NCI-H226 (cell line): ENCODE measurements around the gene COL23A1.

Experiments used
- DNase-seq: peaks from one replicate; pipeline ENCODE4 v3.0.0-alpha.2; 2015

Gene COL23A1

DNA sequence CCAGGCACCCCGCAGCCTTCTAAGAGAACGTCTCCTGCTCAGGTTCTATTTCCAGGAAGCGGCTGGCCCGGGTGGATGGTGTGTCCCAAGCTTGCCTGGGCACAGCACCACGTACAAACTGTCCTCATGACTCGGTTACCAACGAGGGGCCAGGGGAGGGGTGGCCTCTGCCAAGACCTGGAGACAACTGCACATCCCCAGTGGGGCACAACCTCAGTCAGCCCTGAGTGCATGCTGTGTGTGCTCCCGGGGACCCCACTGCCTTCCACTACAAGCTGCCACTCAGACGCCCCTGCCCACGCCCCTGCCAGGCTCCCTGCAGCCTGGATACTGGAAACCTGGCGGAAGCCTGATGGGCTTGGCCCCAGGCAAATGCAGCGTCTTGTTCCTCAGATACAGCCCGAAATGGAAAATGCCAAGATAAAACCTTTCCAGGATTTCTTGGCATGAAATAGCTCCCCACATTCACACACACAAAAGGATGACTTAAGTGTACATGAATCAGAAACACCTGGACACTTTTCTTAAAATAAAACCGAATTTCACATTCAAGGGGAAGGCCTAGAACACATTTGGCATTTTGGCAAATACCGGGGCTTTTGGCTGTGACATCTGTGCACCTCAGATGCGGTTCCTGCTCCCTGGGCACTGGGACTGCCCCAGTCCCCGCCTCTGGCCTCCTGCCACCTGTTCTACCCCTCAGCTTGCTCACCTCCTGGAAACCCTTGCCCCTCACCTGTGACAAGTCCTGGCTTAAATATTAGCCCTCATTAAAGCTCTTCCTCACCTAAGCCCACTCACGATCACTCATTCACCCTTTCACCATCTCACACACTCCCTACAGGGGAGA lies 62.5 kb downstream of the COL23A1 start:
- DNase-seq: no peak

DNA sequence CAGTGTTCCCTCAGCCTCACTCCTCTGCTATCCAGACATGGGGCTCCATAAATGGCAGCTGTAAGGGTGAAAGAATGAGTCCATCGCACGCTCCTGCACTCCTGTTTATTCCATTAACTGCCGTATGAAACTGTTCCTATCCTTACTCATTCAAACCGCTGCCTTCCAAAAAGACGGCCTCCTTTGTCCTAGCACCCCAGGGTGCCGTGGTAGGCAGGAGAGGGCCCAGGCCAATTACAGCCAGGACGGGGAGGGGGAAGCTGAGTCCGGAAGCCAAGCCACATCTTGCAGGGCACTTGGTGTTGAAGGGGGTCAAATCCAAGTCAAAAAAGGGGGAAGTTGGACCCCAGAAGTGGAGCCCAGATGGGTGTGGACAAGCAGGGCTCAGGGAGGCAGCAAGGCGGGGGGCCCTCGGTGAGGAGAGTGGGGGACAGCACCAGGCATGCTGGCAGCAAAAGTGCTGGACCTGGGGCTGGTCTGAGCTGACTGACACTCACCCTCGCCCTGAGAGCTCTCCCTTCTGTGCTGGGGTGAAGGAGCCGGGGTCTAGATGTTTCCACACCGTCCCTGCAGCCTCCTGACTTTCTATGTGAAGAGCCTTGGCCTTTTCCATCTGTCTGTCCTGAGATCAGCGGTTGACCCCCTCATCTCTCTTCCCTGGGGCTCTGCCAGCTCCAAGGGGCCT lies 63.3 kb downstream of the COL23A1 start:
- DNase-seq: no peak

- DNase-seq: no peak
Measured at GRCh38 chr5:178525906-178526732, 64.1 kb downstream of the COL23A1 start.

GRCh38 chr5:178524093-178524882 lies 65.9 kb downstream of the COL23A1 start:
- DNase-seq: no peak

DNA sequence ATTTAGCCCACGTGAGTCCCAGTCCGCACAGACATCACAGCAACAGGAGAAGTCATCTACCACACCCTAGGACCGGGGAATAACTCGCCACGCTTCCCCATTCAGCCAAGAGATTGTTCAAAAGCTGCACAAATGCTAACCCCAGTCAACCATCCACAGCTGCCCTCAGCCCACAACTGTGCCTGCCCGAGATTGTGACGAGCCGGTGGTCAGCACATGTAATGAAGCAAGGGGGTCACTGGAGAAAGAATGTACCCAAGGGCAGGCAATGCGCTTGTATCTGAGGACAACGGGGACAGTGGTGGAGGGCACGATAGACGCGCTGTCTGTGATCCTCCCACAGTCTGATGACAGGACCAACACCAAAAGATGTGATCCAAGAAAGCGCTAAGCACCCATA lies 67.8 kb downstream of the COL23A1 start:
- DNase-seq: no peak

- DNase-seq: no peak
Measured at GRCh38 chr5:178520851-178521250, 69.3 kb downstream of the COL23A1 start.

DNA sequence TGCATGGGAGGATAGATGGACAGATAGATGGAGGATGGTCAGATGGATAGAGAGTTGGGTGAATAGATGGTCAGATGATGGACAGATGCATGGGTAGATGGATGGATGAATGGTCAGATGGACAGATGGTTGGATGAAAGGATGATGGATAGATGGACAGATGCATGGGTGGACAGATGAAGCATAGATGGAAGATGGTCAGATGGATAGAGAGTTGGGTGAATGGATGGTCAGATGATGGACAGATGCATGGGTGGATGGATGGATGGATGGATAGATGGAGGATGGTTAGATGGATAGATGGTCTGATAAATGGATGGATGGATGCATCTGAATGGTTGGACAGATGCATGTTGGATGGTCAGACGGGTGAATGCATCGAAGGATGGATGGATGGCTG lies 70.4 kb downstream of the COL23A1 start:
- DNase-seq: no peak

DNA sequence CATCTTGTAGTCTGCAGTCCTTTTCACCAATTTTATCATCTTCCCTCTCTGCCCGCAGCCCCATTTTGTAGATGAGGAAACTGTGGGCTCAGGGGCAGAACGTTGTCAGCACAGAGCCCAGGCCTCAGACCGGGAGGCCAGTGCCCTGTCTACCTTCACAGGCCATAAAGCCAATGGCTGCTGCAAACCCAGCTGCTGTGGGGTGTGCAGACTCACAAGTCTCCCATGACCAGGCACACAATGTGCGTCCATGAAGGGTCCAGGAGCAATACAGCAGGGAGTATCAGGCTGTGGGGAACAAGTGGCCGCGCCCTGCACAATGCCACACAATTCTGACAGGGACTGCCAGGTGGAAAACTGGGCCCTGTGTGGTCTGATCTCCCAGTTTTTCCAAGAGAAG lies 71.0 kb downstream of the COL23A1 start:
- no peak for DNase-seq

- no peak for DNase-seq
Measured at GRCh38 chr5:178516504-178517235, 73.5 kb downstream of the COL23A1 start.

DNA sequence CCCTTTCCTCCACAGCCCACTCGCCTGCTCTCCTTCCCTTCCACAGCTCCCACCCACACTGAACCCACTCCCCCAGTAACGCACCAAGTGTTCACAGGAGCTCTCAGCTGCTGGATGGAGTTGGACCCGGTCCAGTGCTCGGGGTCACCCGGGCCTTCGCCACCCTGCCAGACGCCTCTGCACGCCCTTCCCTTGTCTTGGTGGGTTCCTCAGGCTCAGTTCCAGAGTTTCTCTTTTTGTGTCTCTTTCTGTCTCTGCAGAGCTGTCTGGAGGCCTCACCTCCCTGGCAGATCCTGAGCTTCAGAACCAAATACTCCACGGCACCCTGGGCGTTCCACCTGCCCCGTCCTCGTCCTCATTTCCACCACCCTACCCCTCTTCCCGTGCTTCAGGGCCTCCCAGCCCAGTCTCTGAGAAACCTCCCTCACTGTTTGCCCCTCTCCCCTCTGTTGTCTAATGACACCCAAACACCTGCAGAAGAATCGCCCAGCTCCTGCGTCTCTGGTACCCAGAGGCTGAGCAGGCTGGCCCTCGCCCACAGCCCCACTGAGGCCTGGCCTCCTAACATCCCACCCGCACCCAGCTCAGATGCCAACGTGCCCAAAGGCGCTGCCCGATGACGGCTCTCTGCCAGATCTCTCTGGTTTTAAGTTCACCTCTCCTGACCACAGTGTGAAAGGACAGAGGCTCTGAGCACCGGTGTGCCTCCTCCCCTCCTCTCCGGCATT lies 74.3 kb downstream of the COL23A1 start:
- DNase-seq: no peak

DNA sequence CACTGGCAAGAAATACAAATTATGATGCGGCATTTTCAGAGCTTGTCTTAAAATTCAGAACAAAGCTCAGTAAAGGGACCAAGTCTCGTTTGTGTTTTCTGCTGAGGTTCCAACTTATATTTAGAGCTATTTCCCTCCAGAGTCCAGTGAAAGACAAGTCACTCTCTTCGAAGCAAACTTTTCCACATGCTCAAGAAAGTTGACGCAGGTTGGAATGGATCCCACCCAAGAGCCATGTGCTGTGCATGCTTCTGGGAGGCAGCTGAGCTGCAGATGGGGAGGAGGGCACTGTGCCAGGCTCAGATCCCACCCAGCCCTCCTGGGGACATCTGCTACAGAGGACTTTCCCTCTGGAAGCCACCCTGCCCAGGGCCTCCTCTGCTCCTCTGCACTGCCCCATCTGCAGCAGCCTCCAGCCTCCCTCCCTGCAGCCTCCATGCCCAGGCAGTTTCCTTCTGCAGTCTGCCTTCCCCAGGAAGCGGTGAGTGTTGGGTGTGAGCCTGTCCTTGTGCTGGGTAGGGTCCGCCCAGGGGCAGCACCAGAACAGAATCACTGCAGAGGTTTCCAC lies 75.3 kb downstream of the COL23A1 start:
- no peak for DNase-seq

- DNase-seq: no peak
Measured at GRCh38 chr5:178511172-178511571, 79.0 kb downstream of the COL23A1 start.

DNA sequence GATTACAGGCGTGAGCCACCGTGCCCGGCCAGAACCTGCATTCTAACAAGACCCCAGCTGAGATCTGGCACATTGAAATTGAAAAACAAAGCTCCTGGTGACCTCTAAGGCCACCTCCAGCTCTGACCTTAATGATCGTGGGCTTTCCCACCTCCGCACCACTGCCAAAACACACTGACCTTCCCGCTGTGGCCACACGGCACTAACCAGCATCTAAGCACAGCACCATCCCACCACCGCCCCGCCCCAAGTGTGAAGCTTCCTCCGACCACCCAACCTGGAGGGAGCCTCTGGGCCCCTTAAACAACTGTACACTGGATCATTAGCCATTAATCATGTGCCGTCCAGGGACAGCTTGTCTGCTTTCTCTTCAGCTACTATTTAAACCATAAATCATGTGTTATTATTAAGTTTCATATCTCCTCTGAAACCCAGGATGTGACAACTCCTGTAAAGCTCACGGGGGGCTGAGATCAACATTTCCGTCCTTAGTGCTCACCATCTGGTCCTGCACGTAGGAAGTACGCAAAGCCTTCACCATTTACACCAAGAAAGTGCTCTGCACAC lies 80.6 kb downstream of the COL23A1 start:
- DNase-seq: no peak

- no peak for DNase-seq
Measured at GRCh38 chr5:178507151-178507932, 82.9 kb downstream of the COL23A1 start.

DNA sequence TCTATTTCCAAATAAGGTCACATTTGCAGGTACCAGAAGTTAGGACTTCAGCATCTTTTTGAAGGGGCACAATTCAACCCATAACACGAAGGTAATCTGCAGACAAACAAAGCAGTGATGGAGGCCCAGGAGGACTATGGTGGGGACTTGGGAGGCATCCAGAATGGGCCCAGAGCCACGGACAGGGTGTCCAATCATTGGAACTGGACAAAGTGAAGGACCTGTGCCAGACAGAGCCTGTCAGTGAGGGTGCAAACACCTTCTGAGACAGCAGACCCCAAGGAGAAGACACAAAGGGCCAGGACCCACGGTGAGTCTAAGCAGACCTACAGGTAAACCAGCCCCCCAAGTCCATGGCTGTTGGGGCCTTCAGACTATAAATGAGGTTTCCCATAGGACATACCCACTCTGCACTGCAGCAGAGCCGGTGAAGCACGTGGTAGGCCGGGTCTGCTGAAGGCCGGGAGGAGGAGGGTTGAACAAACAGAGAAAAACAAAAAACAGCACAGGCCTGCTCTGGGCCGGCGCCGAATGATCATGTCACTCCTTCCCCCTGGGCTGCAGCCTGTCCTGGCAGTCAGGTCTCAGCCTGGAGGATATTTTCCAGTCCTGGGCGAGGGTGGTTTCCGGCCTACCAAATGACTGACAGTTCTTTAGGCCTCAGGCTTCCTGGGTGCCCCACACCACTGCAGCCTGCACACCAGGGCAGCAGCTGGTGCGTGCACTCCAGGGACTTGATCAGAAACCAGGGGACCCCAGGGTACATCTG lies 84.4 kb downstream of the COL23A1 start:
- DNase-seq: no peak

- DNase-seq: no peak
Measured at GRCh38 chr5:178504340-178504960, 85.7 kb downstream of the COL23A1 start.

GRCh38 chr5:178502401-178503100 lies 87.6 kb downstream of the COL23A1 start:
- DNase-seq: no peak

DNA sequence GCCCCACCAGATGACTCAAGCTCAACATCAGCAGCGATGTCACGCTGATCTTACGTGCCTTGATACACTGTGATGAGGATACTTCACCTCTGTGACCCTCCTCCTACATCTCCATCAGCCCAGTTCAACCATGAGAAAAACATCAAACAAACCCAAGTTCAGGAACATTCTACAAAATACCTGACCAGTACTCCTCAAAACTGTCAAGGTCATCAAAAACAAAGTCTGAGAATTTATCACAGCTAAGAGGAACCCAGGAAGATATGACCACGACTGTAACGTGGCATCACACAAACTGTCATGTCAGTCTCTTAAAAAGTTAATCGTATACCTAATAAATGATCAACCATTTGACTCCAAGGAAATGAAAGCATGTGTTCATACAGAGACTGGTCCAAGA lies 90.8 kb downstream of the COL23A1 start:
- no peak for DNase-seq
